HG02852 (cell line): Measurements from ENCODE around the gene ULBP2.
"Not testable (repeated sequence)": the region's sequence is repeated elsewhere in the genome, so short reads cannot be mapped to it uniquely, and the experiment has no call there.

Experiments
- ATAC-seq: cut with Tn5 transposase; IDR thresholded peaks from one replicate; pipeline ENCODE4 v1.9.1; 2021; ENCODE audit warnings: mild to moderate bottlenecking, moderate library complexity; ENCODE audit not compliant: unreplicated experiment

ULBP2 gene

DNA sequence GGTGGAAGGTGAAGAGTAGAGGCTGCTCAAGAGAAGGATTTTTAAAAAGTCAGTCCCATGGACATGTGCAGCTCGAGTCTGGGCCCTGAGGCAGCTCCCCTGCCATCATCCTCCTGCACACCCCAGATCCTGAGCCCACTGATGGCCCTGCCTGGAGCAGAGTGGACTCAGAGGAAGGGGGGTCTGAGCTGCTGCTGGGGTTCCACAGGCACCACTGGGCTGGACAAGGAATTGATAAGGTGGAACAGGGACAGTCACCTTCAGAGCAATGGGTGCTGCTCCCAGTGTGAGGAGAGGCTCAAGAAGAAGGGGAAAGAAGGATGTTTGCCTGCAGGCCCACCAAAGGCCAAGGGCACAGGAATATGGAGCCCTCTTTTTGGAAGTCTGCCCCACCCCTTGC is 6.2 kb downstream of the ULBP2 start:
- ATAC-seq, result no peak

DNA sequence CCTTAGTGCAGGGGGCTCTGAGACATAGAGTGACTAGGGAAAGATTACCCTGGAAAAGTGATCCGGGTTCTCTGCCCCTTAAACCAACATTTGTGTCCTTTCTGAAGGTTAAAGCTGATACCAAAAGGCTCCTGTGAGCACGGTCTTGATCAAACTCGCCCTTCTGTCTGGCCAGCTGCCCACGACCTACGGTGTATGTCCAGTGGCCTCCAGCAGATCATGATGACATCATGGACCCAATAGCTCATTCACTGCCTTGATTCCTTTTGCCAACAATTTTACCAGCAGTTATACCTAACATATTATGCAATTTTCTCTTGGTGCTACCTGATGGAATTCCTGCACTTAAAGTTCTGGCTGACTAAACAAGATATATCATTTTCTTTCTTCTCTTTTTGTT is 6.8 kb downstream of the ULBP2 start:
- ATAC-seq, result no peak

DNA sequence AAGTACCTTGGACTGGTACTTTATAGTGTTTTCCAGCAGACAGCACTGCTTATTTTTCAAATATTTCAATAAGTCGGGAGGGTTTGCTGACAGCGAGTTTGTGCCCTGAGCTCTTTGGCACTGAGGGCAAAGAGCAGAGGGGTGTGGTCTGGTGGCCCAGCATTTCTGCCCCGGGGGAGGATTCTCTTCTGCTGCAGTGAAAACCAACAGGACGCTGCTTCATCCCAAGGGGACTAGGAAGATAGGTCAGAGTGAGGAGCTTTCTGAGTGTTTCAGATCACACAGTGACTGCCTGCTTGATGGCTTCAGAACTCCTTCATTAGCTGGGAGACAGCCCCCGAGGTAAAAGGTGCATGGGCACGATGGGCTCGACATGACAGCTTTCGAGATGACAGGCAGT is 8.6 kb downstream of the ULBP2 start:
- no peak for ATAC-seq

DNA sequence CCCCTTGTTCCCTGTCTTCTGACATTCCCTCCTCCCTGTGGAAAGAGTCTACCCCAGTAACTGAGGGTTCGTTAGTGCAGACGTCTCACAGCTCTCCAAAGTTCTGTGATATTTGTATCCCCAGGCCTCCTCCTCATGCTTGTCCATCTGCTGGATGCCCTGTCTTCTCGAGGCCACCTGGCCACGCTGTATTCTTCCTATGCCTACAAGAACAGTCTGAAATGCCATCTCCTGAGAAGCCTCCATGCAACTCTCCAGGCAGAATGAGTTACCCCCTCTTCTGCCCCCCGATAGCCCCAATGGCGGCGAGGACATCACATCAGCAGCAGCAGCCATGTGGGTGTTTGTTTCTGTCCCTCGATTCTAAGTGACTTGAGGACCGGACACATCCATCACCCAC is 9.3 kb downstream of the ULBP2 start:
- no peak for ATAC-seq

DNA sequence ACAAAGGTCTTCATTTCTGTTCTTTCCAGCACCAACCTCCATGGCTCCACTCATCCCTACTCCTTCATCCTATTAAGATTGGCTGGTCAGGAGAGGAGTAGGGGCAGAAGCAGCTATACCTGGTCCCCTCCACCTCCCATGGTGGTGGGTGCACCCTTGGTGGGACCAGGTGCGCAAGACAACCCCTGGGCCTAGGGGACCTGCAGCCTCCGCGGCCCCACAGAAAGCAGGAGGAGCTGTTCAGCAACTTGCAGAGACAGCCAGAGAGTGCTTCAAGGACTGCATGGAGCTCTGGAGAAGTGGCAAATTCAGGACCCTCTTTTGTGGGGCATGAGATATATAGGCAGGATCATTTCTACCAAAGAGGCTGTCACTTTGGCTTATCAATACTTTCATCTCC is 9.8 kb downstream of the ULBP2 start:
- ATAC-seq, result no peak

GRCh38 chr6:149953390-149953789 is 11.6 kb downstream of the ULBP2 start:
- ATAC-seq, result not testable (repeated sequence)

- ATAC-seq, result peak; percentile 48
Observed at GRCh38 chr6:149953934-149954327, 12.1 kb downstream of the ULBP2 start.

- ATAC-seq, result not testable (repeated sequence)
Observed at GRCh38 chr6:149954328-149954983, 12.6 kb downstream of the ULBP2 start.

GRCh38 chr6:149954984-149955653 is 13.3 kb downstream of the ULBP2 start:
- not testable (repeated sequence) for ATAC-seq

- not testable (repeated sequence) for ATAC-seq
Observed at GRCh38 chr6:149955654-149956317, 14.0 kb downstream of the ULBP2 start.

DNA sequence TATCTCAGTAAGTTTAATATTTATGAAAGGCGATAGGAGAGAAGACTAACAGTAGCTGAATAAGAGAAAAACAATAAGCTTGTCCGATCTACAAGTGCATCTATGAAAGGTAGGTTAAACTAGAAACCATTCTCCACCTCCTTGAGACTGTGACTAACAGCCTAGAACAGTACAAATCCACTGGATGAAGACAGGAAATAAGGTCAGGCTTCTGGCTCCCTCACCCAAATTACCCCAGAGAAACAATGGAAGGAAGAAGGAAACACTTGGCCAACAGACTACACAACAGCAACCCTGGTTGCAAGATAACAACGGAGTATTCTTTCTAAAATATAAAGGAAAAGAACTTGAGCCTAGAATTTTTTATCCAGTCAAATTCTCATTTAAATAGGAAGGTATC is 16.3 kb downstream of the ULBP2 start:
- not testable (repeated sequence) for ATAC-seq

GRCh38 chr6:149959806-149960205 is 18.0 kb downstream of the ULBP2 start:
- ATAC-seq, result not testable (repeated sequence)

DNA sequence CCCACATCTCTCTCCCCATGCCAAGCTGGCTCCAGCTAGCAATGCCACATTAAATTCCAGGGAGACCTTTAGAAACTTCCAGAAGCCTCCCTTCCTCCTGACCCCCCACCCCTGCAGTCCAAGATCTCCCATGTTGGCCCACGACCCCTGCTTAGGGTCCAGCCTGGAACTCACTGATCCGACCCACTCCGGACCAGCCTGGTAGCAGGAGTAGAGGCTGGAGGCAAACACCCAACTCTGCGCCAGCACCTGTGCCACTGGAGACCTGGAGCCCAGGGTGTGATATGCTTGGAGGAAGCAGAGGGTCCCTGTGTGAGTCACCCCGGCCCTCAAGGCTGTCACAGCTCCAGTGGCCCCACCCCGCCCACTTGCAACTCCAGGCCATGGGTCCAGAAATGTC is 18.7 kb downstream of the ULBP2 start:
- ATAC-seq, result no peak

DNA sequence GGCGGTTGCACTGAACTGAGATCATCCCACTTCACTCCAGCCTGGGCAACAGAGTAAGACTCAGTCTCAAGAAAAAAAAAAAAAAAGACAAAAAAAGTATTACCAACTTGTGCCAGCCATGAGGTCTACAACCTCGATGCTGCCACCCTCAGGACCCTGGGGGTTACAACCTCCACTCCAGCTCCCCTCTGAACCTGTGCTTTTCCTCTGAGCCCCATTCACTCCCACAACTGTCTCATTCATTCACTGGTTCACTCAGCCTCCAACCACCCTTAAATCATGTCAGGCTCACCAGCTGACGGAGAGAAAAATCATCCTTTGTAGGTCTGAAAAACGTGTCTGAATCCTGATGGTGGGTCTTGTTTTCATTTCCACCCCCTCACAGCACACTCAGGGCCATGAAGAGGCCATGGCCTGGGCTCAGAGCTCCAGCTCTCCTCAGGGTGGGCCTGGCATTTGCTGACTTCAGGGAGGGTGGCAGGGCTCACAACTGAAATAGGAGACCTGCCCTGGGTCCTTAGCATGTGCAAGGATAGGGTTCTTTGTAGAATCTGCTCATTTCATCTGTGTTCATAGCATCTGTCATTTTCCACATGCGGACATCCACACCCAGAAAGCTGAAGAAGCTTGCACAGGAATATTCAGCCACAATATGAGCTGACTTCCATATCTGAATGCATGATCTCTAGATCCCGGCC is 20.1 kb downstream of the ULBP2 start:
- ATAC-seq, result no peak

DNA sequence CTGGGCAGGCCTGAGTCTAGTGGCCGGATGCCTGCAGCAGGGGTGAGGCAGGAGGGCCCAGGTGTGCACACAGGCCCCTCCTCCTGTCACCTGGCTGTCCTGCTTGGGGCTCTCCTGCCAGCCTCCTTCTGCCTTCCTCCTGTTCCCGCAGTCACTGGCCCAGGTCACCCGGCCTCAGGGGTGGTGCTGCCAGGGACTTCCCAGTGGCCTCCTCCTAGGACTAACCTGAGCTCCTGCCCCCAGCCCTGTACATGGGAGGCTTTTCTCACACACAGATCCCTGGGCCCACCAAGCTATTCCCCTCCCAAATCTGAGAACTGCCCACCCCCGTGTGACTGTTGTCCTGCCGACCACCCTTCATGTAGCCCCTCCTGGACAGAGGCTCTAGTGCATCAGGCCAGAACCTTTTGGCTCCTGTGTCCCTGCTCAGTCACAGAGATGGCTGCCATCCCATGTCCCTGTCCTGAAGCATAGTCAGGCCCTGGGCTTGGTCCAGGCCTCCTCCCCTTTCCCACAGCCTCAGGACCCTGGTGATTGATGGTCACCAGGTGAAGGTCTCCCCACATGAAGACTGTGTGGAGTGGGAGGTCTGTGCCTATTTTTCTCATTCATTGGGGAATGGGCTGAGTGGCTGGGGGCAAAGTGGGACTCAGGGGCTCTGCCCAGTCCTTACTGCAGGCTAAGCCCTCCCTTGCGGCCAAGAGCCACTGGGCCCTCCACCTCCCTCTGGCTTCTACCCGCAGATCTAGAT is 20.8 kb downstream of the ULBP2 start:
- no peak for ATAC-seq

DNA sequence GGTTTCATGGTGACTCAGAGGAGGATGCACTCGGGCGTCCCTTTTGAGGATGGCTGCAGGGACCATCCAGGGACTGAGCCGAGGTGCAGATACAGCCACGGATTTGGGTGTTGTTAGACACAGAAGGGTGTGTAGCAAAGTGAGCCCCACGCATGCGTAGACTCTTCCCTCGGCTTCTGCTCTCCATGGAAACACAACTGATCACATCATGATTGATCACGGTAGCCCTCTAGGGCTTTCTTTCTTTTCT is 21.3 kb downstream of the ULBP2 start:
- ATAC-seq, result peak; percentile 44

GRCh38 chr6:149963462-149964307 is 21.9 kb downstream of the ULBP2 start, which contains the start of gene ULBP1:
ULBP1 (plus strand) TSS chr6:149963943; CDS start chr6:149964050, 107 bp downstream.
- peak; percentile 64 for ATAC-seq

DNA sequence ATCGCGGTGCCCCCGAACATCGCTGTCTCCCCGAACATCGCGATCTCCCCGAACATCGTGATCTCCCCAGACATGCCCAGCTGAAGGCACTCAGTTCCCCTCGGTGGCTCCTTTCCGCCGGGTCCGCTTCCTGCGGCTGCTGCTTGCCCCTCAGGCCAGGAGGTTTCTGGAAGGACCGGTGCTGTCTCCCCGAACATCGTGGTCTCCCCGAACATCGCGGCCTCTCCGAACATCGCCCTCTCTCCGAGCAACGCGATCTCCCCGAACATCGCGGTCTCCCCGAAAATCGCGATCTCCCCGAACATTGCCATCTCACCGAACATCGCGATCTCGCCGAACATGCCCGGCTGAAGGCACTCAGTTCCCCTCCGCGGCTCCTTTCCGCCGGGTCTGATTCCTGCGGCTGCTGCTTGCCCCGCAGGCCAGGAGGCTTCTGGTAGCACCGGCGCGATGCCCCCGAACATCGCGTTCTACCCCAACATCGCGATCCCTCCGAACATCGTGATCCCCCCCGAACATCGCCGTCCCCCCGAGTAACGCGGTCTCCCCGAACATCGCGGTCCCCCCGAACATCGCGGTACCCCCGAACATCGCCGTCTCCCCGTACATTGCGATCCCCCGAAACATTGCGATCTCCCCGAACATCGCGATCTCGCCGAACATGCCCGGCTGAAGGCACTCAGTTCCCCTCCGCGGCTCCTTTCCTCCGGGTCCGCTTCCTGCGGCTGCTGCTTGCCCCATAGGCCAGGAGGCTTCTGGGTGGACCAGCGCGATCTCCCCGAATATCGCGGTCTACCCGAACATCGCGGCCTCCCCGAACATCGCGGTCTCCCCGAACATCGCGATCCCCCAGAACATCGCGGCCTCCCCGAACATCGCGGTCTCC is 22.7 kb downstream of the ULBP2 start:
- no peak for ATAC-seq
